Measurements from ENCODE around the gene FAM167B.
"Not testable (repeated sequence)": the region's sequence is repeated elsewhere in the genome, so short reads cannot be mapped to it uniquely, and the experiment has no call there.

The FAM167B gene

GRCh38 chr1:32256473-32257226 lies 9.6 kb downstream of the FAM167B start:
- Histone ChIP-seq H2AFZ (no peak overlapping the region), H3K27ac (no peak overlapping the region), H3K9ac (no peak overlapping the region), H3K9me3 (ENCODE audit: control insufficient read depth, low read length) (no peaks in the 10 kb centered on the region), H3K4me1 (no peaks in the 10 kb centered on the region), H3K36me3 (ENCODE audit: control insufficient read depth, insufficient read depth, low read length) (no peaks in the 10 kb centered on the region), H3K4me3 (ENCODE audit: low read depth, low read length) (no peak overlapping the region), H3K27me3 (ENCODE audit: control insufficient read depth, insufficient read depth, low read length) (no peaks in the 10 kb centered on the region), H3K79me2 (no peaks in the 10 kb centered on the region), H3K4me2 (ENCODE audit: low read length) (no peak overlapping the region)
- no peak for TF ChIP-seq CTCF (IDR thresholded peaks at IDR 0.05)

GRCh38 chr1:32257227-32257508 lies 10.1 kb downstream of the FAM167B start:
- Histone ChIP-seq H3K4me2 (ENCODE audit: low read length) (no peak overlapping the region), H3K36me3 (ENCODE audit: control insufficient read depth, insufficient read depth, low read length) (no peaks in the 10 kb centered on the region), H3K9me3 (ENCODE audit: control insufficient read depth, low read length) (no peaks in the 10 kb centered on the region), H2AFZ (no peak overlapping the region), H3K4me1 (no peaks in the 10 kb centered on the region), H3K4me3 (ENCODE audit: low read depth, low read length) (no peak overlapping the region), H3K79me2 (no peaks in the 10 kb centered on the region), H3K27ac (no peak overlapping the region), H3K27me3 (ENCODE audit: control insufficient read depth, insufficient read depth, low read length) (no peaks in the 10 kb centered on the region), H3K9ac (no peak overlapping the region)
- no peak for TF ChIP-seq CTCF (IDR thresholded peaks at IDR 0.05)

GRCh38 chr1:32263236-32263593 lies 16.2 kb downstream of the FAM167B start:
- not testable (repeated sequence) for H3K27ac ChIP-seq; H3K9me3 ChIP-seq (ENCODE audit: control insufficient read depth, low read length); H3K79me2 ChIP-seq; H3K27me3 ChIP-seq (ENCODE audit: control insufficient read depth, insufficient read depth, low read length); H3K4me3 ChIP-seq (ENCODE audit: low read depth, low read length); H3K36me3 ChIP-seq (ENCODE audit: control insufficient read depth, insufficient read depth, low read length); H3K4me1 ChIP-seq; H3K4me2 ChIP-seq (ENCODE audit: low read length); H2AFZ ChIP-seq; H3K9ac ChIP-seq

GRCh38 chr1:32263744-32264143 lies 16.7 kb downstream of the FAM167B start:
- H3K9ac ChIP-seq, result no peak overlapping the region
- no peak for TF ChIP-seq CTCF (IDR thresholded peaks at IDR 0.05)

GRCh38 chr1:32265846-32266245 lies 18.8 kb downstream of the FAM167B start:
- Histone ChIP-seq H3K9ac (no peak overlapping the region), H3K79me2 (no peaks in the 10 kb centered on the region), H3K27ac (no peak overlapping the region), H3K4me1 (no peaks in the 10 kb centered on the region), H3K27me3 (ENCODE audit: control insufficient read depth, insufficient read depth, low read length) (no peaks in the 10 kb centered on the region), H3K9me3 (ENCODE audit: control insufficient read depth, low read length) (no peaks in the 10 kb centered on the region), H3K4me2 (ENCODE audit: low read length) (no peak overlapping the region), H3K4me3 (ENCODE audit: low read depth, low read length) (no peak overlapping the region), H3K36me3 (ENCODE audit: control insufficient read depth, insufficient read depth, low read length) (no peaks in the 10 kb centered on the region), H2AFZ (no peak overlapping the region)
- TF ChIP-seq CTCF (IDR thresholded peaks at IDR 0.05), result no peak

More at GRCh38 chr1:32263744-32264143, 16.7 kb downstream of the FAM167B start:
- Histone ChIP-seq H3K9me3 (ENCODE audit: control insufficient read depth, low read length) (no peaks in the 10 kb centered on the region), H3K27ac (no peak overlapping the region), H3K4me3 (ENCODE audit: low read depth, low read length) (no peak overlapping the region), H3K27me3 (ENCODE audit: control insufficient read depth, insufficient read depth, low read length) (no peaks in the 10 kb centered on the region), H2AFZ (no peak overlapping the region), H3K4me1 (no peaks in the 10 kb centered on the region), H3K79me2 (no peaks in the 10 kb centered on the region), H3K4me2 (ENCODE audit: low read length) (no peak overlapping the region), H3K36me3 (ENCODE audit: control insufficient read depth, insufficient read depth, low read length) (no peaks in the 10 kb centered on the region)
